K562 (cell line): ENCODE results near the gene ANKS3. TPM values are rescaled to one million over a fixed set of nuclear protein-coding genes. Genes with fewer than 3 reads are reported as not detected.

ENCODE experiments used
- ATAC-seq: fragments of 200-7000 bp; cut with Tn5 transposase; 3 replicates; pipeline ENCODE4 v1.9.1; 2020; ENCODE audit warnings: moderate library complexity
- BruUV-seq: library from RNA; stranded (reverse); fragments of 400-500 nt; replicated peaks from 2 replicates; lab custom pipeline; 2021; lab: Mats Ljungman, UMichigan
- CTCF ChIA-PET: fragments of 300-600 bp; formaldehyde crosslinking; extraction: SDS; loops from one replicate; lab custom pipeline; 2021; ENCODE audit warnings: low intra/inter-chr PET ratio; lab: Yijun Ruan, JAX
- POLR2A ChIA-PET: fragments of 300-600, 350-650 bp; sonication (Branson Sonifier 250); formaldehyde crosslinking; extraction: SDS; loops from one replicate; lab custom pipeline; 2021; ENCODE audit warnings: antibody characterized with exemption, inconsistent platforms; lab: Yijun Ruan, JAX
- DNase-seq, 4 experiments: peaks; one replicate each; pipeline versions ENCODE4 v3.0.0 to v3.0.0-alpha.2; 2011 to 2018; ENCODE audit warnings: low spot score in 3 of 4, mixed read lengths in 3 of 4; ENCODE audit errors: extremely low read depth in 1 of 4
- FAIRE-seq: peaks from 2 replicates; lab custom pipeline; 2011; peaks lifted over from hg19 to GRCh38; lab: Jason Lieb, UNC
- H2AFZ ChIP-seq: 2 replicates; pipeline ENCODE4 v1.6.0; 2011; ENCODE audit warnings: low read depth, low read length, control low read depth, inconsistent platforms
- H3K27ac ChIP-seq: fragments of 200-600 bp; 3 replicates; pipeline ENCODE4 v1.8.0; 2011; ENCODE audit warnings: low read depth, mild to moderate bottlenecking, control low read depth, inconsistent platforms, low read length, moderate library complexity, mixed read lengths; ENCODE audit errors: extremely low read depth
- H3K27me3 ChIP-seq, 2 experiments: fragments of 300-600 bp in 1 of 2; 2 replicates in 1 of 2; 3 replicates in 1 of 2; pipeline versions ENCODE4 v1.6.0 to v1.8.0; 2011; ENCODE audit warnings: inconsistent platforms in 2 of 2, low read length in 2 of 2, mild to moderate bottlenecking in 1 of 2, mixed read lengths in 1 of 2, moderate library complexity in 1 of 2; ENCODE audit not compliant: control insufficient read depth in 2 of 2, insufficient read depth in 2 of 2
- H3K36me3 ChIP-seq: fragments of 300-600 bp; 3 replicates; pipeline ENCODE4 v1.8.0; 2011; ENCODE audit warnings: mild to moderate bottlenecking, low read length, inconsistent platforms; ENCODE audit not compliant: control insufficient read depth, insufficient read depth
- H3K4me1 ChIP-seq, 2 experiments: fragments of 200-600 bp in 1 of 2; replicated peaks in 1 of 2; 2 replicates in 1 of 2; 3 replicates in 1 of 2; pipeline versions ENCODE4 v1.5.1 to v1.8.0; 2011; ENCODE audit warnings: inconsistent platforms in 2 of 2, low read length in 2 of 2, mild to moderate bottlenecking in 1 of 2, mixed read lengths in 1 of 2, moderate library complexity in 1 of 2; ENCODE audit not compliant: control insufficient read depth in 2 of 2, insufficient read depth in 2 of 2
- H3K4me2 ChIP-seq: 2 replicates; pipeline ENCODE4 v1.6.1; 2011; ENCODE audit warnings: low read length, control low read depth, inconsistent platforms, mixed read lengths; ENCODE audit not compliant: insufficient read depth
- H3K4me3 ChIP-seq: fragments of 200-600 bp; sonication (generic), shearing (Covaris generic); 2 replicates; pipeline ENCODE4 v1.5.1; 2016; ENCODE audit warnings: control low read depth, inconsistent platforms
- H3K79me2 ChIP-seq: fragments of 200-600 bp; 3 replicates; pipeline ENCODE4 v1.8.0; 2011; ENCODE audit warnings: low read length, inconsistent platforms; ENCODE audit not compliant: control insufficient read depth, insufficient read depth
- H3K9ac ChIP-seq, 2 experiments: 2 replicates each; pipeline versions ENCODE4 v1.6.0 to v1.6.1; 2011; ENCODE audit warnings: low read depth in 2 of 2, low read length in 2 of 2, control low read depth in 1 of 2, inconsistent platforms in 1 of 2, mild to moderate bottlenecking in 1 of 2, mixed read lengths in 1 of 2; ENCODE audit not compliant: insufficient read depth in 1 of 2
- H3K9me1 ChIP-seq: one replicate; pipeline ENCODE4 v1.6.0; 2011; ENCODE audit warnings: inconsistent platforms, mild to moderate bottlenecking, low read length, moderate library complexity; ENCODE audit not compliant: control insufficient read depth, insufficient read depth
- H3K9me3 ChIP-seq: replicated peaks from 2 replicates; pipeline ENCODE4 v1.5.1; 2011; ENCODE audit warnings: low read depth, low read length, inconsistent platforms; ENCODE audit not compliant: control insufficient read depth, insufficient read depth
- H4K20me1 ChIP-seq: replicated peaks from 2 replicates; pipeline ENCODE4 v1.6.1; 2011; ENCODE audit warnings: low read length, inconsistent platforms, mixed read lengths; ENCODE audit not compliant: control insufficient read depth, insufficient read depth
- POLR2A ChIP-seq: fragments of 450-650 bp; conservative IDR thresholded peaks from 2 replicates; pipeline ENCODE4 v1.6.1; 2016
- POLR2G ChIP-seq: fragments of 200-400 bp; formaldehyde crosslinking; IDR thresholded peaks from 2 replicates; pipeline ENCODE4 v1.6.1; 2017; ENCODE audit warnings: low read depth, mild to moderate bottlenecking, antibody characterized with exemption, low read length, moderate library complexity
- RBFOX2 ChIP-seq: fragments of 200-400 bp; formaldehyde crosslinking; IDR thresholded peaks from 2 replicates; pipeline ENCODE4 v1.6.1; 2017; ENCODE audit warnings: low read depth, mild to moderate bottlenecking, low read length, moderate library complexity
- ZNF766 ChIP-seq: fragments of 200-800 bp; sonication (Bioruptor generic); conservative IDR thresholded peaks from 2 replicates; pipeline ENCODE4 v1.6.1; 2016; ENCODE audit warnings: missing genetic modification characterization, missing compliant biosample characterization
- WGBS: fragments of 100-300 bp; shearing (Covaris generic); methylation state at CpG from one replicate; pipeline ENCODE4 v1.1.6; 2016; ENCODE audit warnings: low coverage, mixed read lengths; ENCODE audit not compliant: insufficient coverage; ENCODE audit errors: missing lambda C conversion rate; 5-methylcytosine and 5-hydroxymethylcytosine counted together
- in situ Hi-C: fragments of 300-500 bp; cut with MboI; formaldehyde crosslinking; loops from 4 replicates; pipeline ENCODE4 v1.15.0; 2018; ENCODE audit warnings: inconsistent platforms, mixed read lengths
- intact Hi-C: fragments of 100-400 bp; cut with micrococcal nuclease; formaldehyde crosslinking; loops from 2 replicates; pipeline ENCODE4 v1.14.2; 2022
- polyA plus RNA-seq, 8 experiments: library from polyadenylated mRNA; depleted of rRNA in 4 of 8; stranded (reverse) in 5 of 8; unstranded in 3 of 8; fragments of >200 nt; fragmentation: Nextera tagmentation in 2 of 8; fragmentation: Illumina TruSeq in 1 of 8; extraction: Ambion mirVana in 2 of 8; extraction: Trizol in 1 of 8; gene quantifications; 2 replicates each; pipeline versions ENCODE4 v1.2.1 to v1.2.3, GENCODE V29; 2011 to 2014; ENCODE audit warnings: inconsistent platforms in 1 of 8, missing spikeins in 1 of 8
- total RNA-seq, 7 experiments: library from RNA; depleted of rRNA in 6 of 7; stranded (reverse); fragments of >200 nt in 6 of 7; fragmentation: Illumina TruSeq in 2 of 7; extraction: Trizol in 2 of 7; gene quantifications; 2 replicates each; pipeline versions ENCODE4 v1.2.1 to v1.2.3, GENCODE V29; 2011 to 2021; ENCODE audit warnings: low replicate concordance in 1 of 7
- TF ChIP-seq, protein P1 (sequence below): IDR thresholded peaks from 2 replicates; pipeline ENCODE4 v1.6.1; 2016; ENCODE audit warnings: missing genetic modification characterization, missing compliant biosample characterization

Gene ANKS3
- total and polyA plus RNA-seq, 9 of the 15 experiments (the other 6 are each of a cell fraction or from before 2014, with no cell fraction given), result 0.43 to 25.7 (median 14.8) TPM

DNA sequence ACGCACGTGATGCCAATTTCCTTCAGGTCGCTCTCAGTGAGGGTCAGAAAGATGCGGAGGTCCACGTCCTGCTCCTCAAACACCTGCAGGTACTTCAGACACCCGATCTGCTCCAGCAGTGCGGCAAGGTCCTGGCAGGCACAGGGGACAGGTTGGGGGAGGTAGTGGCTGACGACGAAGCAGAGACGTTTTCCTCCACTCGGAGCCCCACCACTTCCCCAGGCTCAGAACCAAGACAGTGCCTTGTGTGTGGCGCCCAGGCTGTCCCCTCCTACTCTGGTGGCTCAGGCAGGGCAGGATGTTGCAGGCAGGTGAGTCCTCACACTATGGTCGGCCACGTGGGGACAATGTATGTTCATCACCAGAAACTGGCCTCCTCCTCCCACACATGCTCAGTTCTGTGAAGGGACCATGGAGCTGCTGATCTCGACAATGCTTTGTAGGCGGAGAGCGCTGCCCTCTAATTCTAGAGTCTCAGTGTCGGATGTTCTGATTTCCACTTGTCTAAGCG, 35.0 kb downstream of the ANKS3 start:
- intact Hi-C loops (no loop called here), in situ Hi-C loops (no loop called here)
- Histone ChIP-seq H3K4me2 (no peak overlapping the region), H3K9me3 (no peaks in the 10 kb centered on the region), H3K27ac (no peak overlapping the region), H3K4me1 (peaks cover 3 to 46% of the 10 kb centered on the region in 2 experiments; a peak in 3 of 5 replicates), H3K9ac (peak overlapping the region in 1 of 2 experiments; percentile 52; a peak in 1 of 4 replicates), H3K27me3 (no peaks in the 10 kb centered on the region), H3K4me3 (no peak overlapping the region), H4K20me1 (peaks cover 8% of the 10 kb centered on the region; the same call in 1 of the 2 replicates), H3K36me3 (peaks cover 90% of the 10 kb centered on the region; the same call in 2 of the 3 replicates), H3K9me1 (peaks cover 3% of the 10 kb centered on the region), H3K79me2 (peaks cover 5% of the 10 kb centered on the region; the same call in 2 of the 3 replicates), H2AFZ (no peak overlapping the region)
- ATAC-seq (no peak), DNase-seq (no peak), FAIRE-seq (no peak)
- POLR2A ChIA-PET, result interaction anchor here (0.7 kb wide), 1 partner anchor 48 kb away, joined by 3 read pairs; no protein-coding TSS in a partner anchor
- no TSS peak for BruUV-seq
- 88% methylated on average over 17 of the region's 19 CpGs for WGBS
- CTCF ChIA-PET, result no interaction called here
- TF ChIP-seq RBFOX2 (0 out of 2 replicates have a peak, but pooled peaks have one; percentile 9), ZNF766 (CRISPR knock-in tag) (no peak), POLR2G (peak; percentile 37), POLR2A (0 out of 2 replicates have a peak, but pooled peaks have one; percentile 16)
- TF ChIP-seq, protein P1, sequence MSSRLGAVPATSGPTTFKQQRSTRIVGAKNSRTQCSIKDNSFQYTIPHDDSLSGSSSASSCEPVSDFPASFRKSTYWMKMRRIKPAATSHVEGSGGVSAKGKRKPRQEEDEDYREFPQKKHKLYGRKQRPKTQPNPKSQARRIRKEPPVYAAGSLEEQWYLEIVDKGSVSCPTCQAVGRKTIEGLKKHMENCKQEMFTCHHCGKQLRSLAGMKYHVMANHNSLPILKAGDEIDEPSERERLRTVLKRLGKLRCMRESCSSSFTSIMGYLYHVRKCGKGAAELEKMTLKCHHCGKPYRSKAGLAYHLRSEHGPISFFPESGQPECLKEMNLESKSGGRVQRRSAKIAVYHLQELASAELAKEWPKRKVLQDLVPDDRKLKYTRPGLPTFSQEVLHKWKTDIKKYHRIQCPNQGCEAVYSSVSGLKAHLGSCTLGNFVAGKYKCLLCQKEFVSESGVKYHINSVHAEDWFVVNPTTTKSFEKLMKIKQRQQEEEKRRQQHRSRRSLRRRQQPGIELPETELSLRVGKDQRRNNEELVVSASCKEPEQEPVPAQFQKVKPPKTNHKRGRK (tag), result no peak
